ENCODE measurements around the gene MTMR12. TPM values are rescaled to one million over a fixed set of nuclear protein-coding genes. Genes with fewer than 3 reads are reported as not detected.

The MTMR12 gene
- total RNA-seq, 4 donors from 2014 or later = 35.8 to 40.0 (median 38.1) TPM

DNA sequence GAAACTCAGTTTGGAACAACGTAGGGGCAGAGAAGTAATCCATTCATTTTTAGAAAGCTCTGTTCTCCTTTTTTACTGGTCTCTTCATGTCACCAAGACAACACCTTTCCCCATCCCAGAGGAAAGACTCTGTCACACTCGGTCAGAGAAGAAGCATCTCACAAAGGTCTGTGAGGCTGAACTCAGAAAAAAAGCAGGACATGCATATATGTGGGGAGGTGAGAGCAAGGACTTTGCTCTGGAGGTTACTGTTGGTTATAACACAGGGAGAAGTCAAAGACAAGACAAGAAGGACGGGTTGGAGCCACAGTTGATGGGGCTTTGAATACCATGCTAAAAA lies 19.2 kb upstream of the MTMR12 start:
- no peak for TF ChIP-seq EP300 (IDR thresholded peaks at IDR 0.05)
- TF ChIP-seq, protein P1, sequence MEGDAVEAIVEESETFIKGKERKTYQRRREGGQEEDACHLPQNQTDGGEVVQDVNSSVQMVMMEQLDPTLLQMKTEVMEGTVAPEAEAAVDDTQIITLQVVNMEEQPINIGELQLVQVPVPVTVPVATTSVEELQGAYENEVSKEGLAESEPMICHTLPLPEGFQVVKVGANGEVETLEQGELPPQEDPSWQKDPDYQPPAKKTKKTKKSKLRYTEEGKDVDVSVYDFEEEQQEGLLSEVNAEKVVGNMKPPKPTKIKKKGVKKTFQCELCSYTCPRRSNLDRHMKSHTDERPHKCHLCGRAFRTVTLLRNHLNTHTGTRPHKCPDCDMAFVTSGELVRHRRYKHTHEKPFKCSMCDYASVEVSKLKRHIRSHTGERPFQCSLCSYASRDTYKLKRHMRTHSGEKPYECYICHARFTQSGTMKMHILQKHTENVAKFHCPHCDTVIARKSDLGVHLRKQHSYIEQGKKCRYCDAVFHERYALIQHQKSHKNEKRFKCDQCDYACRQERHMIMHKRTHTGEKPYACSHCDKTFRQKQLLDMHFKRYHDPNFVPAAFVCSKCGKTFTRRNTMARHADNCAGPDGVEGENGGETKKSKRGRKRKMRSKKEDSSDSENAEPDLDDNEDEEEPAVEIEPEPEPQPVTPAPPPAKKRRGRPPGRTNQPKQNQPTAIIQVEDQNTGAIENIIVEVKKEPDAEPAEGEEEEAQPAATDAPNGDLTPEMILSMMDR (IDR thresholded peaks at IDR 0.05) = no peak
- 47 to 58% methylated on average over 3 of the region's 3 CpGs for WGBS, 2 donors
- Histone ChIP-seq H3K27ac (no peak overlapping the region), H3K9me3 (no peaks in the 10 kb centered on the region), H3K4me3 (no peak overlapping the region), H3K36me3 (no peaks in the 10 kb centered on the region), H3K4me1 (peaks cover 0 to 11% (median 0%) of the 10 kb centered on the region in 4 donors), H3K27me3 (no peaks in the 10 kb centered on the region)
- DNase-seq (ENCODE audit: low spot score in 2 of 2) = no peak

DNA sequence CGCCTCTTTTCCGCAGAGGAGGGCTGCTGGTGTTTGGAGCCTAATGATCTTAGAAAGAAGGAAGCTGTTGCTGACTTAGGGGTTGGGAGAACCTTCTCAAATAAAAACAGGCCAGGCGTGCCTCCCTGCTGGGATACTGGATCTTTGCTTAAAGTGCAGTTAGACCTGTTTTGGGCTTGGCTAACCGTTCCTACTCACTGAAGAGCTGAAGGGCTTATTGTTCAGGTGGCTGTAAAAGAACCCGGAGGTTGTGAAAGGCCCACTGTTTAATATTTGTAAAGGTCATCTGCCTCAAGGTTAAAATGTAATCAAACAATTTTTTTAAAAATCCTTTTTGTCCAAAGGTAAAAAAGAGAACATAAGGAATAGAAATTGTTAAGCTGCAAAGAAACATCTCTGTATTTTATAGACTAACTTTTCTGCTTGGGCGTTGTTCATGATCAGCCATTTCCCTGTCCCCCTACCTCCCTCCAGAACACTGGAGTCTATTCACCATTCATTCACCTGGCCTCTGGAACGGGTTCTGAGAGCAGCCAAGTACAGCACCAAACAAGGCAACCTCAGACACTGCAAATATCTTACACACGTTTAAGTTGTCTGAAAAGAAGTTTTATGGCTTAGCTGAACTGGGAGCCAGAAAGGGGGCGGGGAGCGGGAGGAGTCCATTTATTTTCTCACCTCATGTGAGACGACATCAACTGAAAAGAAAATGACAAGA lies 18.6 kb upstream of the MTMR12 start:
- Histone ChIP-seq H3K27ac (no peak overlapping the region), H3K4me3 (no peak overlapping the region), H3K9me3 (no peaks in the 10 kb centered on the region), H3K27me3 (no peaks in the 10 kb centered on the region), H3K4me1 (peaks cover 0 to 11% (median 0%) of the 10 kb centered on the region in 4 donors), H3K36me3 (no peaks in the 10 kb centered on the region)
- TF ChIP-seq, protein P1 (IDR thresholded peaks at IDR 0.05) = no peak
- no peak for TF ChIP-seq POLR2A (IDR thresholded peaks at IDR 0.05)
- TF ChIP-seq EP300 (IDR thresholded peaks at IDR 0.05) = no peak
- WGBS, 2 donors = 43 to 45% methylated on average over 11 of the region's 11 CpGs
- DNase-seq (ENCODE audit: low spot score in 2 of 2) = no peak

DNA sequence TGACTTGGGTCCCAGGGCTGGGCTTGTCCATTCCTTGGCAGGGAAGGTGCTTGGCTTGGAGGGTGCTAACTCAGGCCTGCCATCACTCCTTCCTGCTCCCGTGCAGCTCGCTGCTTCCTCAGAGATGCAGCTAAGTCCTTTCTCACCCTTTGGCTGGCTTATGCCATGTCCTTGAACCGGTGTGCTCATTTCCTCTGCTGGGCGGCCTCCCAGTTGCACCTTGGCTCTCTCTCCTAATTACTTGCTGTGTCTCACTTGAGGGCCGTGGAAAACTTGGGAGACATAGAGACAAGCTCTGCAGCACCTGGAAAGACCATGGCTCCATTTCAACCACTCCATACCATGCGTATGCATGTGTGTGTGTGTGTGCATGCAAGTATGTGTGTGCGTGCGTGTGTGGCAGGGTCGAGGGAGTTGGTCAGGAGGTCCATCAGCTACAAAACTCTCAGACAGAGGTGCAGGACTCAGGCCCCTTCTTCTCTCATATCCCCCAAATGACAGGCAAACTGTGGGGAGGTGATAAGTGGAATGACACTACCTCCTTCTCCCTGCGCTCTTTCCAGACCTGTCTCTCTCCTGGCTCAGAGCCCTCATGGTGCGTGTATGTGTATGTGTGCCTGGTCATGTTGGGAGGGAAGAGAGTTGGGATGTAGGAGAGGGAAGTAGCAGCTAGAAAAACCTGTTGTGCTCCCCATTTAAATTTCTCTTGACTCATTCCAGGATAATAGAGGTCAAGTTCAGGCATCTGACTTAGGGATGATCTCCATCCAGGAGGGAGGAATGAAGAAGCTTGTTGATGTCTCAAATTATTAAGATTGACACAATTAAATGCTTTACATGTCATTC lies 17.6 kb upstream of the MTMR12 start:
- Histone ChIP-seq H3K9me3 (no peaks in the 10 kb centered on the region), H3K4me3 (no peak overlapping the region), H3K27ac (no peak overlapping the region), H3K27me3 (no peaks in the 10 kb centered on the region), H3K4me1 (peaks cover 0 to 11% (median 0%) of the 10 kb centered on the region in 4 donors), H3K36me3 (no peaks in the 10 kb centered on the region)
- WGBS, 2 donors = 71 to 78% methylated on average over 11 of the region's 11 CpGs
- DNase-seq (ENCODE audit: low spot score in 2 of 2) = no peak
- no peak for TF ChIP-seq POLR2A (IDR thresholded peaks at IDR 0.05)
- TF ChIP-seq EP300 (IDR thresholded peaks at IDR 0.05) = no peak
- TF ChIP-seq, protein P1 (IDR thresholded peaks at IDR 0.05) = no peak

- Histone ChIP-seq H3K4me3 (no peak overlapping the region), H3K4me1 (peaks cover 0 to 11% (median 0%) of the 10 kb centered on the region in 4 donors), H3K27me3 (no peaks in the 10 kb centered on the region), H3K9me3 (no peaks in the 10 kb centered on the region), H3K36me3 (no peaks in the 10 kb centered on the region), H3K27ac (no peak overlapping the region)
- WGBS, 2 donors = 41 to 46% methylated on average over 10 of the region's 10 CpGs
- TF ChIP-seq, protein P1 (IDR thresholded peaks at IDR 0.05) = peak; percentile 49 to 72 (median 64)
- no peak for TF ChIP-seq POLR2A (IDR thresholded peaks at IDR 0.05)
- DNase-seq (ENCODE audit: low spot score in 2 of 2) = peak in 1 of 2 donors; percentile 68
Measured at GRCh38 chr5:32329395-32329834, 16.7 kb upstream of the MTMR12 start.

DNA sequence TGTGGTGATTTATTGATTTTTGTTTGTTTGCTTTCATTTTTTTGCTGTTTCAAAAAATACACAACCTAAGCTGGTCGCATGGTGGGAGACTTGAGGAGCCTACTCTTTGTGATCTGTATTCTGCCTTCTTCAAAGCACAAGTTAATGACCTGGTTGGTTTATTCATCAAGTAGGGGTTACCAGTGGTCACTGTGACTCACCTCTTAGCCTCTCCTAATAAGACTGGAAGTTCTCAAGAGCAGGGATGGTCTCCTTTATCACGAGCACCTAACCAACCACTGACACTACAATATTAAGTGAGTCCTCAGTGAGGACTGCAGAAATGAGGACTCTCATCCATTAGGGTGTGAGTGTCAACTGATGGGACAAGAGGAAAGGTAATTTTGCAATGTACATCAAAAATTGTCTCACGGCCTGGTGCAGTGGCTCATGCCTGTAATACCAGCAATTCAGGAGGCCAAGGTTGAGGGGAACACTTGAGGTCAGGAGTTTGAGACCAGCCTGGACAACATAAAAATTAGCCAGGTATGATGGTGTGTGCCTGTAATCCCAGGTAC lies 13.6 kb upstream of the MTMR12 start:
- DNase-seq (ENCODE audit: low spot score in 2 of 2) = no peak
- H3K27ac ChIP-seq = no peak overlapping the region
- no peaks in the 10 kb centered on the region for H3K27me3 ChIP-seq
- peaks cover 0 to 11% (median 0%) of the 10 kb centered on the region in 4 donors for H3K4me1 ChIP-seq
- no peaks in the 10 kb centered on the region for H3K36me3 ChIP-seq
- TF ChIP-seq POLR2A (IDR thresholded peaks at IDR 0.05) = no peak
- peaks cover 0 to 7% (median 4%) of the 10 kb centered on the region in 4 donors for H3K9me3 ChIP-seq
- no peak overlapping the region for H3K4me3 ChIP-seq
- WGBS, 2 donors = 71 to 86% methylated on average over 3 of the region's 3 CpGs
